HG02642 (cell line): Measurements from ENCODE around the gene ZNF385B.
"Not testable (repeated sequence)": the region's sequence is repeated elsewhere in the genome, so short reads cannot be mapped to it uniquely, and the experiment has no call there.

ENCODE experiments used
- ATAC-seq: cut with Tn5 transposase; IDR thresholded peaks from one replicate; pipeline ENCODE4 v1.9.1; 2021; ENCODE audit warnings: mild to moderate bottlenecking; ENCODE audit not compliant: unreplicated experiment, poor library complexity

Gene ZNF385B

GRCh38 chr2:179460181-179460929 lies 401.1 kb downstream of the ZNF385B start:
- ATAC-seq: no peak

- not testable (repeated sequence) for ATAC-seq
Observed at GRCh38 chr2:179458113-179458512, 403.3 kb downstream of the ZNF385B start.

- ATAC-seq: no peak
Observed at GRCh38 chr2:179455824-179456223, 405.6 kb downstream of the ZNF385B start.

- no peak for ATAC-seq
Observed at GRCh38 chr2:179455172-179455524, 406.3 kb downstream of the ZNF385B start.

- no peak for ATAC-seq
Observed at GRCh38 chr2:179454443-179455171, 406.8 kb downstream of the ZNF385B start.

GRCh38 chr2:179449010-179449409 lies 412.4 kb downstream of the ZNF385B start:
- ATAC-seq: no peak

GRCh38 chr2:179447839-179448447 lies 413.5 kb downstream of the ZNF385B start:
- no peak for ATAC-seq

GRCh38 chr2:179447421-179447820 lies 414.0 kb downstream of the ZNF385B start:
- no peak for ATAC-seq

GRCh38 chr2:179446476-179447141 lies 414.8 kb downstream of the ZNF385B start:
- no peak for ATAC-seq

GRCh38 chr2:179444056-179444455 lies 417.4 kb downstream of the ZNF385B start:
- no peak for ATAC-seq

- ATAC-seq: no peak
Observed at GRCh38 chr2:179443180-179443579, 418.2 kb downstream of the ZNF385B start.

GRCh38 chr2:179442206-179442605 lies 419.2 kb downstream of the ZNF385B start:
- ATAC-seq: no peak

- ATAC-seq: no peak
Observed at GRCh38 chr2:179441551-179441950, 419.9 kb downstream of the ZNF385B start.

GRCh38 chr2:179440642-179441251 lies 420.7 kb downstream of the ZNF385B start:
- ATAC-seq: peak; percentile 66

GRCh38 chr2:179438654-179439053 lies 422.8 kb downstream of the ZNF385B start:
- no peak for ATAC-seq

- no peak for ATAC-seq
Observed at GRCh38 chr2:179437430-179437829, 424.0 kb downstream of the ZNF385B start.

GRCh38 chr2:179435566-179435965 lies 425.8 kb downstream of the ZNF385B start:
- no peak for ATAC-seq

GRCh38 chr2:179435000-179435399 lies 426.4 kb downstream of the ZNF385B start:
- ATAC-seq: no peak

GRCh38 chr2:179434357-179434756 lies 427.1 kb downstream of the ZNF385B start:
- ATAC-seq: no peak

GRCh38 chr2:179432751-179433150 lies 428.7 kb downstream of the ZNF385B start:
- ATAC-seq: no peak
